ENCODE results near the gene ZNF827.
A peak's percentile ranks its signal among the peaks of the same experiment; 100 is the strongest.

ZNF827 gene

DNA sequence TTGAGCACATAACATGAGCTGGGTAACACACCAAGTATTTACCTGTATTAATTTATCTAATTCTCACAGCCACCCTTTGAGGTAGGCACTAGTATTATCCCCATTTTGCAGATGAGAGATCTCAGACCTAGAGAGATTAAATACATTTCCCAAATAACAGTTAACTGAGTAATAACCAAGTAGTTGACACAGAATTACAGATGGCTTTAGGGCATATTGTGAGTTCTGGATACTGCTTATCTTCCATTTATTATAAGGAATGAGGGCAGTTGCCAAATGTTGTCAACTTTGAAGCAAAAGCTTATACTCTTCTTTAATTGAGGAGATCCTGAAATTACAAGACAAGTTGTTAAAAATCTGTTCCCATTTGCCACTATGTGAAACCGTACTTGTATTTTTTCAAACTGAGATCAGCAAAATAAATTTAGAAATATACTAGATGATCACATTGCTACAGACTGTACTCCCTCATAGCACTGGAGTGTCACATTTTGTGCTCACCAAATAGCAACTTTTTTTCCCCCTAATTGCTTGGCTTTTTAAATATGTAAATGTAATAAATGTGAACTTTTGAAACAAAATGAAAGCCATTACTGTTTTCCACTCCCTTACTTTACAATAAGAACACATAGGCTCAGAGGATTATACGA lies 62.0 kb downstream of the ZNF827 start:
- no peak for DNase-seq
- in situ Hi-C loops (cut with MboI; ENCODE audit: low pct_unique_long_range_greater_than_20kb, low sequenced_read_pairs) = no loop called here

DNA sequence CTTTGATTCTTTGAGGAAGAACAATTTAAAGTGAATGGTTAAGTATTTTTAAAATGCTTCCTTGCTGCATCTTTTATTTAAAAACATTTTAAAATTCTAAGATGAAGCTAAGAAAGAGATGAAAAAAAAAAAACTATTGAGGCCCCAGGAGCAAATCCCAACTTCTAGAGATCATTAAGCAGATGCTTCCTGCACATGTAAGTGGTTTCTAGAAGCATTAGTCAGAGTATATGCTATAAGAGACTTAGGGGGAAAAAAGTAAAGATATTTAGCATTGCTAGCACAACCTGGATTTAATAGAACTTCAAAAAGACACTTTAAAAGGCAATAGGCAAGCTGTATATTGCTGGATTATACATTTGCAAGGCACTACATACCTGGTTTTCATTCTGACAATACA lies 64.7 kb downstream of the ZNF827 start:
- no peak for DNase-seq
- in situ Hi-C loops (cut with MboI; ENCODE audit: low pct_unique_long_range_greater_than_20kb, low sequenced_read_pairs) = no loop called here

DNA sequence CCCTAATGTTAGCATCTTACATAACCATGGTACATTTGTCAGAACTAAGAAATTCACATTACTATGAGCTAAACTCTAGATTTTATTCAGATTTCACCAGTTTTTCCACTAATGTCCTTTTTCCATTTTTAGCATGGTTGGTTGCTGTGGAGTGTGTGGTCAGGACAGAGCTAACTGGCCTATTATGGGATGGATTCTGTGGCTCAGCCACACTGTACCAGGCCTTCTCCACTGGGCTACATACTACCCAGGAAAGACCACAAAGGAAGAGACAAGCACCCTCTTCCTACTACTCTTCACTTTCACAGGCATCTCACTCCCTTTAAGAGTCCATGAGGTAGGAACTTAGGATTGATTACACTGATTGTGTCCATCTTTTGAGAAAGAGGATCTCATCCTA lies 67.4 kb downstream of the ZNF827 start:
- in situ Hi-C loops (cut with MboI; ENCODE audit: low pct_unique_long_range_greater_than_20kb, low sequenced_read_pairs) = no loop called here

DNA sequence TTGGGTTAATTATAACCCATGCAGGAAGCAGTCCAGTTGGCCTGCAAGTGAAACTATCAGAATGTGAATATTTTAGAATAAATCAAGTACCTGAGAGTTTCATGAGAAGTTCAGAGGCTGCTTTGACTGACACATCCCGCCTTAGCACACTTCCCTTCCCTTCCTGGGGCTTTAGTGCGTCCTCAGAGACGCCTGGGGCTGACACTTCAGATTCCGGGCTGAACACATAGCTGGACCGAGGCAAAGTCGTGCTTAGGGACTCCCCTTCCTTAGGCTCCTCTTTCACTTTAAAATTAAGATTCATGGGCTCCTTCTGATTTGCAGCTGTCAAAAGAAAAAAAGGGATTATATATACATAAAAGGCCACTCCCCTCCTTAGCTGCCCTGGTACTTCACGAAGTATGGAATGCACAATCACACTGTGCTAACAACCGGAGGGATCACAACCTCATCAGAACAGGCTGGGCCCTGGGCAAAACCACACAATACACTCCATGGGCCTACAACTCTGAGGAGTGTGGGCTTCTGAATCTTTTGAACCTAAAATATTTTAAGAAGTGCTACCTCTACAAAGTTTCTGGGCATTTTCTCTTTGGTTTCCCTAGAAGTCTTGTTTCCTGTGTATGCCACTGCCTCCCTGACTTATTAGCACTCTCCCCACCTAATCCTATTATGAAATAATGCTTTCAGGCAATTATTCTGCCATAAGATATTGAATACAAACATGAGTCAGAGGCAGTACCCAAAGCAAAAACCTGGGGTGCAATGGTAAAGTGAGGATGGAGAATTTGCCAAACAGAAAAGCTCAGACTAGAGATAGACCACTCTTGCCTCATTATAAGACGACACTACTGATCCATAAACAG lies 68.2 kb downstream of the ZNF827 start:
- no peak for DNase-seq
- in situ Hi-C loops (cut with MboI; ENCODE audit: low pct_unique_long_range_greater_than_20kb, low sequenced_read_pairs) = no loop called here

More for the DNA sequence above, 67.4 kb downstream of the ZNF827 start:
- DNase-seq = no peak

- no peak for DNase-seq
- in situ Hi-C loops (cut with MboI; ENCODE audit: low pct_unique_long_range_greater_than_20kb, low sequenced_read_pairs) = no loop called here
Measured at GRCh38 chr4:145868637-145869409, 69.8 kb downstream of the ZNF827 start.

- no peak for DNase-seq
- in situ Hi-C loops (cut with MboI; ENCODE audit: low pct_unique_long_range_greater_than_20kb, low sequenced_read_pairs) = no loop called here
Measured at GRCh38 chr4:145867406-145867805, 71.2 kb downstream of the ZNF827 start.

GRCh38 chr4:145866991-145867390 lies 71.6 kb downstream of the ZNF827 start:
- in situ Hi-C loops (cut with MboI; ENCODE audit: low pct_unique_long_range_greater_than_20kb, low sequenced_read_pairs) = no loop called here
- no peak for DNase-seq

GRCh38 chr4:145865274-145865941 lies 73.2 kb downstream of the ZNF827 start:
- in situ Hi-C loops (cut with MboI; ENCODE audit: low pct_unique_long_range_greater_than_20kb, low sequenced_read_pairs) = no loop called here
- DNase-seq = peak; percentile 36

GRCh38 chr4:145863191-145863590 lies 75.4 kb downstream of the ZNF827 start:
- no peak for DNase-seq
- in situ Hi-C loops (cut with MboI; ENCODE audit: low pct_unique_long_range_greater_than_20kb, low sequenced_read_pairs) = no loop called here

DNA sequence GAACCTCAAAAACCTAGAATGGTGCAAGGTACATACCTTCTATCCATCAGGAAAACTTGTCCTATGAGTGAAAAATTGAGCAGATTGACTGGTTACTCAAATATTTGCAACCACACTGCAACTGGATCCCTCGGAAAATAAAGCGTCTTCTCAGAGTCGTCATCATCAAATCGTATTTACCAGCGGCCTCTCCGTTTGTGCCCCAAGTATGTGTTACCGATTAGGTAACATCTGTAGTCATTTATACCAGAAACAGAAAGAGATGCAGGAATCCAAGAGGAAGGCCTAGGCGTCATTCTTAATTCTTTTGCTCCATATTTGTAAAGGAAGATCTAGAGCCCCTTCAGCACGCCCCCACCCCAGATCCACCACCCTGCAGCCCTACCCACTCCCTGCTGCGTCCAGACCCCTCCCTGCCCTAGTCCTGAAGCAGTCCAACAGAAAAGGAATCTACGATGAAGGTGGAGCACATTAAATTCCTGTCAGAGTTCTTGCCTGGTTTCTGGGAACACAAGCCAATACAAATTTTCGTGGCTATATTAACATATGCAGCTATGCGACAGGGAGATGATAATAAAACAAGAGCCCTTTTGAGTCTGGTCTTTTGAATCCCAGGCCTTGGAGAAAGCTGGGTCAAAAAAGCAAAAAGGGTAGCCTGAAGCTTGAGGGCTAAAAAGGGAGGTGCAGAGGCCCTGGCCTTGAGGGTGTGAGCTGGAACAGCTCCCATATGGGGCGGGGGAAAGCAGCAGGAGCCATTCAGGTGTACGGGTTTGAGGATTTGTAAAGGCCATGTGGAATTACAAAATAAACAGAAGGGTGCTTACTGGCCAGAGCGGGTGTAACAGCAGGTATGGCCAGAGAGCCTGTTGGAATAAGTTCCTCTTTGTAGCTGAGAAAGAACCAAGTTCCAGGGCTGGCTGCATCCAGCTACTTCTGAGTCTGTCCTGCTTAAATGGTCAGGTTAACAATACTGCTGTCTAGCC lies 77.0 kb downstream of the ZNF827 start:
- no peak for DNase-seq
- in situ Hi-C loops (cut with MboI; ENCODE audit: low pct_unique_long_range_greater_than_20kb, low sequenced_read_pairs) = no loop called here

DNA sequence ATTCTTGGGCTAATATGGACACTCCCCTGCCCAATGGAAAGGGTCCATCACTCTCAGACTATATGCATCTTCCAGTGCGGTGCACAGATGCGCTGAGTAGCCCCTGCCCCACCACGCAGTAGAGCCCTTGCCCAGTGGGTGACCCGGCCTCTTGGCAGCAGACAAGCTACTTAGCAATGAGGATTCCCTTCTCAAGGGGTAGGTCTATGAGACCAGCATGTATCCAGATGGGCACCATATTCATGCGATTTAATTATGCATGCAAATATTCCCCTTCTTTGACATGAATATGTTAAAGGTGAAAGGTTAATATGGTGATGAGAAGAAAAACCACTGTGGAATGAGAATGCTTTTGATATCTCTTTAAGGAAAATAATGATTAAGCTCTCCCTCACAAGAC lies 77.7 kb downstream of the ZNF827 start:
- no peak for DNase-seq
- in situ Hi-C loops (cut with MboI; ENCODE audit: low pct_unique_long_range_greater_than_20kb, low sequenced_read_pairs) = no loop called here

DNA sequence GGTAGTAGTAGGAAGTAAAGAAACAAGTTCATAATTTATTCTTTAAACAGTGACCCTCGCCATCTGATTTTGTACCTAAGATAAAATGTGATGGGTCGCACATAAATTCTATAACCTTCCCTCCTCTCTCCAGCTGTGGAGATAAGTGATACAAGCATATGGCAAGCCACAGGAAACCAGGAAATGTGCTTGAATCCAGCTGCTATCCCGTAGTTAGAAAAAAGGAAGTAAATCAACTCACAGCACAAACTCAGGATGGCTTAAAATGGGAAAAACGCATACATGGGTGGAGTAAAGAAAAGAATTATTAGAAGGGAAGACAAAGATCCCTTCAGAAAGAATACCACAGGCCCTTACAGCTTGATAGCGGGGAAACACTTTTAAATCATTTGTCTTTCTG lies 78.2 kb downstream of the ZNF827 start:
- in situ Hi-C loops (cut with MboI; ENCODE audit: low pct_unique_long_range_greater_than_20kb, low sequenced_read_pairs) = no loop called here
- DNase-seq = peak; percentile 40

GRCh38 chr4:145859926-145860325 lies 78.7 kb downstream of the ZNF827 start:
- DNase-seq = no peak
- in situ Hi-C loops (cut with MboI; ENCODE audit: low pct_unique_long_range_greater_than_20kb, low sequenced_read_pairs) = no loop called here

DNA sequence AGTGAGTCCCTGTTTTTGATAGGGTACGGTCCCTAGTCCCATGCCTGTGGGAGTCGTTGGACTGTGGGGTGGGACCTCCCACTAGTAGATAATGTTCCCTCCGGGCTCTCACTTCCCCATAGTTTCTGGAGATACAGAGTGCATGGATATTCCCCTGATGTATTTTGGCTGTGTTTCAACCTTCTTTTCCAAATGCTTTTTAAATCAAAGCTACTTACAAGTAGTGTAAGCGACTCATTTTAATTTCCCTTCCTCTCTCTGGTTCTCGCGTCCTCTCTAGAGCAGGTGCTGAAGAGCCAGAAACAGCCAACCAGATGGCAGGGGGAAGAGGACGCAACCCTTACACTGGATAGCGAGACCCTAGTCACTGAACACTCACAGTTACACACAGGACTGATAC lies 79.2 kb downstream of the ZNF827 start:
- in situ Hi-C loops (cut with MboI; ENCODE audit: low pct_unique_long_range_greater_than_20kb, low sequenced_read_pairs) = no loop called here
- DNase-seq = no peak

DNA sequence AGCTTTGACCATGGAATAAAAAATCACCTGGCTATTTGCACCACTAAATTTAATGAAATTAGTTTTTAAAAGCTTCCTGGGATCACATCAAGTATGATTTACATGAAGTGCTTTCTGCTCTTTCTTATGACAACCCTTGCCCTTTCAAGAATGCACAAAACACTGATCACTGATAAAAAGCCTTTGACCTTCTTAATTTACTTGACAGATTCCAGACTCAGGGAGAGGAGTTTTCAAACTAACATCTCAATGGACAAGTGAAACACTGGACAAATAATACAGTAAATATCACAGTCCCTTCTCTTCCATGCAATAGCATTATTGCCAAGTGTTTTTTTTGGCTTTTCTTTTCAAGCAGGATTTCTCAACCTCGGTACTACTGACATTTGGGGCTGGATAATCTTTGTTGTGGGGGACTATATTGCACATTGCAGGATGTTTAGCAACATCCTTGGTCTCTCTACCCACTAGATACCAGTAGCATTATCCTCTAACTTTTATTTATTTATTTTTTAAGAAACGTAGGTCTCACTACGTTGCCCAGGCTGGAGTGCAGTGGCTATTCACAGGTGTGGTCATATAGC lies 86.3 kb downstream of the ZNF827 start:
- in situ Hi-C loops (cut with MboI; ENCODE audit: low pct_unique_long_range_greater_than_20kb, low sequenced_read_pairs) = no loop called here
- no peak for DNase-seq

DNA sequence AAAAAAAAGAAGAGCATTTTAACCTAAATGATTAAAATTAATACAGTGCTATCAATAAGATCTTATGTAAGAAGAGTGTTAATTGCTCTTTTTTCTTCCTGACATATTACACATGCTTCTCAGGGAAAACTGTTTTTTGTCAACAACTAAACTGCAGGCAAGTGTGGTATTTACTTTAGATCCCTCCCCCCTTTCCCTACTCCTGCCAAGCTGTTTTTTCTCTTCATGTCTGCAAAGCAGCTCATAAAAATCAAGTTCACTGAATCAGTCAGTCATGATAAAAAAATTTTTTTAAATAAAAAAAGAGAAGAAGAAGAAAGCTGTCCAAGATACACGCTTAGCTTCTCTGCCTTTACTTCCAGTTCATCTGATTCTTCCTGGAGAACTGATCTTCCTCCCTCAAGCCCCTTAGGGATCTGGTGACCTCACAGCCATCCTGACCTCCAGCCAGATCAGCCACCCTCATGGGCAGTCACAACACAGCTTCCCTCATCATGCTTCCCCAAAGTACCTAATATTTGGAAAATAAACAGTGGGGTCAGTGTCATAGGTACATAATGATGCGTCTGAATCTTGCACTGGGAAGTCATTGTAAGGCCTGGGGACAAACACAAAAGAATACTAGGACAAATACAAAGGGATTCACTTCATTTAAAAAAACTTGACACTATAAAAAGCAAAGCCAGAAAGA lies 87.0 kb downstream of the ZNF827 start:
- DNase-seq = no peak
- in situ Hi-C loops (cut with MboI; ENCODE audit: low pct_unique_long_range_greater_than_20kb, low sequenced_read_pairs) = no loop called here

GRCh38 chr4:145847764-145848163 lies 90.9 kb downstream of the ZNF827 start:
- in situ Hi-C loops (cut with MboI; ENCODE audit: low pct_unique_long_range_greater_than_20kb, low sequenced_read_pairs) = no loop called here
- DNase-seq = no peak

GRCh38 chr4:145845118-145845517 lies 93.5 kb downstream of the ZNF827 start:
- in situ Hi-C loops (cut with MboI; ENCODE audit: low pct_unique_long_range_greater_than_20kb, low sequenced_read_pairs) = no loop called here
- no peak for DNase-seq

Measured in KBM-7 (cell line).